A549 (cell line): ENCODE measurements around the gene GTF2B. TPM values are rescaled to one million over a fixed set of nuclear protein-coding genes. Genes with fewer than 3 reads are reported as not detected.

ENCODE experiments used
- ATAC-seq, 2 experiments: fragments of 200-7000 bp in 1 of 2; fragments of >200 bp in 1 of 2; cut with Nextera tagmentation in 1 of 2; cut with Tn5 transposase in 1 of 2; 3 replicates each; pipeline versions ENCODE4 v1.8.0 to v1.9.1; 2018 to 2020; ENCODE audit warnings: mild to moderate bottlenecking in 1 of 2, moderate library complexity in 1 of 2
- CTCF ChIA-PET: fragments of 300-600 bp; sonication (Branson Sonifier 250); formaldehyde crosslinking; extraction: SDS; loops from one replicate; lab custom pipeline; 2021; ENCODE audit warnings: antibody characterized with exemption, inconsistent platforms; lab: Yijun Ruan, JAX
- POLR2A ChIA-PET: fragments of 350-600 bp; formaldehyde crosslinking; extraction: SDS; loops from one replicate; lab custom pipeline; 2021; ENCODE audit warnings: antibody characterized with exemption, inconsistent platforms; lab: Yijun Ruan, JAX
- DNase-seq, 2 experiments: peaks; one replicate each; pipeline versions ENCODE4 v3.0.0 to v3.0.0-alpha.2; 2011 to 2016; ENCODE audit warnings: low read depth in 1 of 2, low spot score in 1 of 2
- FAIRE-seq: peaks from 2 replicates; lab custom pipeline; 2011; peaks lifted over from hg19 to GRCh38; lab: Jason Lieb, UNC
- H3K27ac ChIP-seq, 2 experiments: fragments of >200 bp; sonication (Bioruptor Twin); formaldehyde crosslinking; 3 replicates each; pipeline ENCODE4 v1.5.1; 2016 to 2017
- H3K4me1 ChIP-seq: fragments of >200 bp; sonication (Bioruptor Twin); formaldehyde crosslinking; 3 replicates; pipeline ENCODE4 v1.6.1; 2016
- H3K4me2 ChIP-seq: fragments of >200 bp; sonication (Bioruptor Twin); formaldehyde crosslinking; 3 replicates; pipeline ENCODE4 v1.6.1; 2016
- H3K4me3 ChIP-seq: fragments of >200 bp; sonication (Bioruptor Twin); formaldehyde crosslinking; 3 replicates; pipeline ENCODE4 v1.5.1; 2016
- H3K9me3 ChIP-seq: fragments of >200 bp; sonication (Bioruptor Twin); formaldehyde crosslinking; 3 replicates; pipeline ENCODE4 v1.6.1; 2016
- CBX8 ChIP-seq: fragments of 200-600 bp; sonication (generic); IDR thresholded peaks from 2 replicates; pipeline ENCODE4 v1.6.1; 2016
- CHD2 ChIP-seq: fragments of 150-350 bp; IDR thresholded peaks from 2 replicates; pipeline ENCODE4 v1.6.1; 2014; ENCODE audit warnings: low read length; ENCODE audit not compliant: partially characterized antibody
- CHD4 ChIP-seq: fragments of 200-600 bp; sonication (generic); IDR thresholded peaks from 2 replicates; pipeline ENCODE4 v1.6.1; 2016; ENCODE audit warnings: antibody characterized with exemption, mild to moderate bottlenecking, borderline replicate concordance
- EHMT2 ChIP-seq: fragments of 200-600 bp; sonication (generic); IDR thresholded peaks from 2 replicates; pipeline ENCODE4 v1.6.1; 2016; ENCODE audit warnings: antibody characterized with exemption, low read depth, mild to moderate bottlenecking, moderate library complexity
- HOXB5 ChIP-seq: fragments of 250-450 bp; sonication (Bioruptor Pico); IDR thresholded peaks from 2 replicates; pipeline ENCODE4 v1.5.0; 2020; ENCODE audit warnings: mild to moderate bottlenecking, moderate library complexity
- JUN ChIP-seq, 2 experiments: fragments of >200 bp; sonication (Bioruptor Twin); formaldehyde crosslinking; IDR thresholded peaks; 2 replicates in 1 of 2; 3 replicates in 1 of 2; pipeline ENCODE4 v1.6.1; 2016 to 2017
- JUNB ChIP-seq: fragments of >200 bp; sonication (Bioruptor Twin); formaldehyde crosslinking; IDR thresholded peaks from 2 replicates; pipeline ENCODE4 v1.6.1; 2016
- KDM1A ChIP-seq: fragments of 200-600 bp; sonication (generic); IDR thresholded peaks from 2 replicates; pipeline ENCODE4 v1.6.1; 2016; ENCODE audit warnings: low read depth, mild to moderate bottlenecking
- KDM5A ChIP-seq: fragments of 200-600 bp; sonication (generic); IDR thresholded peaks from 2 replicates; pipeline ENCODE4 v1.6.1; 2016; ENCODE audit warnings: antibody characterized with exemption, mild to moderate bottlenecking
- MAFK ChIP-seq: fragments of 450-650 bp; IDR thresholded peaks from 2 replicates; pipeline ENCODE4 v1.6.1; 2014; ENCODE audit not compliant: partially characterized antibody
- MAZ ChIP-seq: fragments of 150-350 bp; IDR thresholded peaks from 2 replicates; pipeline ENCODE4 v1.6.1; 2014; ENCODE audit warnings: antibody characterized with exemption, low read depth, low read length, borderline replicate concordance
- NR3C1 ChIP-seq: fragments of >200 bp; sonication (Bioruptor Twin); formaldehyde crosslinking; IDR thresholded peaks from 3 replicates; pipeline ENCODE4 v1.6.1; 2017
- PBX3 ChIP-seq: IDR thresholded peaks from 2 replicates; pipeline ENCODE4 v1.6.1; 2012
- PHF8 ChIP-seq: fragments of 200-600 bp; sonication (generic); IDR thresholded peaks from 2 replicates; pipeline ENCODE4 v1.6.1; 2016; ENCODE audit warnings: low read depth, mild to moderate bottlenecking, antibody characterized with exemption, moderate library complexity, borderline replicate concordance
- POLR2AphosphoS2 ChIP-seq: conservative IDR thresholded peaks from 2 replicates; pipeline ENCODE4 v1.6.1; 2012; ENCODE audit warnings: low read length, improper control_type of control experiment, inconsistent platforms
- RAD21 ChIP-seq, 2 experiments: fragments of >200 bp in 1 of 2; sonication (Bioruptor Twin) in 1 of 2; formaldehyde crosslinking in 1 of 2; IDR thresholded peaks in 1 of 2; conservative IDR thresholded peaks in 1 of 2; 2 replicates in 1 of 2; 3 replicates in 1 of 2; pipeline ENCODE4 v1.6.1; 2012 to 2018; ENCODE audit warnings: inconsistent platforms in 1 of 2
- RARB ChIP-seq: fragments of 250-450 bp; sonication (Bioruptor Pico); IDR thresholded peaks from 2 replicates; pipeline ENCODE4 v1.8.0; 2021; ENCODE audit warnings: mild to moderate bottlenecking, moderate library complexity
- RCOR1 ChIP-seq: fragments of 150-350 bp; IDR thresholded peaks from 2 replicates; pipeline ENCODE4 v1.6.1; 2014; ENCODE audit warnings: antibody characterized with exemption, low read length, low read depth
- RNF2 ChIP-seq: fragments of 200-600 bp; sonication (generic); IDR thresholded peaks from 2 replicates; pipeline ENCODE4 v1.6.1; 2016; ENCODE audit warnings: low read depth, mild to moderate bottlenecking, antibody characterized with exemption, moderate library complexity, borderline replicate concordance
- WGBS: methylation state at CpG from one replicate; pipeline ENCODE4 v1.1.6; 2017; ENCODE audit errors: missing lambda C conversion rate; 5-methylcytosine and 5-hydroxymethylcytosine counted together
- polyA plus RNA-seq, 4 experiments: library from polyadenylated mRNA; depleted of rRNA in 3 of 4; stranded (reverse); fragments of >200 nt; fragmentation: RNase III in 1 of 4; extraction: RNeasy Plus Mini Kit Qiagen cat#74134 plus additional on column Dnase treatment in 1 of 4; gene quantifications; 2 replicates in 3 of 4; 3 replicates in 1 of 4; pipeline ENCODE4 v1.2.3, GENCODE V29; 2011 to 2017
- TF ChIP-seq, protein P1 (sequence below): fragments of 200-600 bp; sonication (generic); IDR thresholded peaks from 2 replicates; pipeline ENCODE4 v1.6.1; 2016; ENCODE audit warnings: antibody characterized with exemption, mild to moderate bottlenecking, moderate library complexity

Gene GTF2B
- polyA plus RNA-seq, 2 of the 4 experiments (the other 2 are of a cell fraction), result 22.4 to 34.1 TPM

DNA sequence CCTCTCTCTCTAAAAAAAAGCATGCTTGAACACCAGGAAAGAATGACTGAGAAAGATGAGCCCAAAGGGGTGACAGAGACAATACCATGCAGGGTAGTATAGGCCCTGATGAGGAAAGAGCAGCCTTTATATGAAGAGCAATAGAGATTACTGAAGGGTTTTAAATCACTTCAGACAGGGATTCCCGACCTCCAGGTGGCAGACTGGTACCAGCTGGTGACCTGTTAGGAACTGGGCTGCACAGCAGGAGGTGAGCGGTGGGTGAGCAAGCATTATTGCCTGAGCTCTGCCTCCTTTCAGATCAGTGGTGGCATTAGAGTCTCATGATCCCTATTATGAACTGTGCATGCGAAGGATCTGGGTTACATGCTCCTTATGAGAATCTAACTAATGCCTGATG lies 30.8 kb upstream of the GTF2B start:
- TF ChIP-seq RCOR1 (no peak), KDM1A (no peak), CHD4 (no peak), MAZ (no peak), RNF2 (no peak), JUNB (no peak), KDM5A (no peak), JUN (IDR thresholded peaks at IDR 0.05) (no peak), RAD21 (conservative IDR thresholded peaks at IDR 0.05 in 1 of 2, IDR thresholded peaks at IDR 0.05 in 1 of 2) (no peak), EHMT2 (no peak)
- ATAC-seq, result no peak
- CTCF ChIA-PET, result no interaction called here

DNA sequence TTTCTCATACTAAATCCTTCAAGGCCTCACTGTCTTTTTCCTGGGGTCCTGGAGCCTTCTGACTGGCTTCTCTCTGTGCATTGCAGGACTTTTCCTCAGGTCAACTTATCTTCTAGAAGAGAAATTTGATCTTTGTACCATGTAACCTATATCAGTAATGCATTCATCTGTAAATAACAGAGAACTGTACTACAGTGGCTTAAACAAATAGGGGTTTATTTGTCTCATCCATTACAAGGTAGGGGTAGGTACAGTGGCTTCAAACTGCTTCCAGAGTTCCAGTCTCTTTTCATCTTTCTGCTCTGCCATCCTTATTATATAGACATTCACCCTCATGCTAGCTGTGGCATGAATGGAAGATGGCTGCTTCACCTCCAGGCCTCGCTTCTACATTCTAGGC lies 29.5 kb upstream of the GTF2B start:
- H3K4me3 ChIP-seq, result no peak overlapping the region
- H3K9me3 ChIP-seq, result peaks cover 19% of the 10 kb centered on the region
- ATAC-seq (no peak), FAIRE-seq (no peak)
- CTCF ChIA-PET, result no interaction called here
- no peaks in the 10 kb centered on the region for H3K4me1 ChIP-seq
- TF ChIP-seq PBX3 (no peak), CBX8 (no peak), MAFK (no peak), NR3C1 (no peak), JUNB (no peak), RARB (CRISPR knock-in tag) (no peak), POLR2AphosphoS2 (no peak), CHD2 (no peak), HOXB5 (CRISPR knock-in tag) (no peak)
- TF ChIP-seq, all 56 proteins: peak for 0
- POLR2A ChIA-PET, result no interaction called here
- WGBS, result 93% methylated on average over 1 of the region's 1 CpG
- Histone ChIP-seq H3K27ac (no peak overlapping the region), H3K4me2 (no peak overlapping the region)
- no peak for DNase-seq

More for the DNA sequence above, 30.8 kb upstream of the GTF2B start:
- DNase-seq (no peak), FAIRE-seq (no peak)
- H3K4me2 ChIP-seq, result no peak overlapping the region
- POLR2A ChIA-PET, result no interaction called here
- no peaks in the 10 kb centered on the region for H3K4me1 ChIP-seq
- 64% methylated on average over 3 of the region's 3 CpGs for WGBS
- H3K4me3 ChIP-seq, result no peak overlapping the region
- H3K27ac ChIP-seq, result no peak overlapping the region
- H3K9me3 ChIP-seq, result peaks cover 12% of the 10 kb centered on the region

- Histone ChIP-seq H3K4me1 (no peaks in the 10 kb centered on the region), H3K4me2 (no peak overlapping the region), H3K4me3 (no peak overlapping the region), H3K9me3 (peaks cover 25% of the 10 kb centered on the region), H3K27ac (no peak overlapping the region)
- DNase-seq, result no peak
- no peak for FAIRE-seq
- WGBS, result 55% methylated on average over 3 of the region's 3 CpGs
- no peak for TF ChIP-seq PHF8
- TF ChIP-seq, protein P1, sequence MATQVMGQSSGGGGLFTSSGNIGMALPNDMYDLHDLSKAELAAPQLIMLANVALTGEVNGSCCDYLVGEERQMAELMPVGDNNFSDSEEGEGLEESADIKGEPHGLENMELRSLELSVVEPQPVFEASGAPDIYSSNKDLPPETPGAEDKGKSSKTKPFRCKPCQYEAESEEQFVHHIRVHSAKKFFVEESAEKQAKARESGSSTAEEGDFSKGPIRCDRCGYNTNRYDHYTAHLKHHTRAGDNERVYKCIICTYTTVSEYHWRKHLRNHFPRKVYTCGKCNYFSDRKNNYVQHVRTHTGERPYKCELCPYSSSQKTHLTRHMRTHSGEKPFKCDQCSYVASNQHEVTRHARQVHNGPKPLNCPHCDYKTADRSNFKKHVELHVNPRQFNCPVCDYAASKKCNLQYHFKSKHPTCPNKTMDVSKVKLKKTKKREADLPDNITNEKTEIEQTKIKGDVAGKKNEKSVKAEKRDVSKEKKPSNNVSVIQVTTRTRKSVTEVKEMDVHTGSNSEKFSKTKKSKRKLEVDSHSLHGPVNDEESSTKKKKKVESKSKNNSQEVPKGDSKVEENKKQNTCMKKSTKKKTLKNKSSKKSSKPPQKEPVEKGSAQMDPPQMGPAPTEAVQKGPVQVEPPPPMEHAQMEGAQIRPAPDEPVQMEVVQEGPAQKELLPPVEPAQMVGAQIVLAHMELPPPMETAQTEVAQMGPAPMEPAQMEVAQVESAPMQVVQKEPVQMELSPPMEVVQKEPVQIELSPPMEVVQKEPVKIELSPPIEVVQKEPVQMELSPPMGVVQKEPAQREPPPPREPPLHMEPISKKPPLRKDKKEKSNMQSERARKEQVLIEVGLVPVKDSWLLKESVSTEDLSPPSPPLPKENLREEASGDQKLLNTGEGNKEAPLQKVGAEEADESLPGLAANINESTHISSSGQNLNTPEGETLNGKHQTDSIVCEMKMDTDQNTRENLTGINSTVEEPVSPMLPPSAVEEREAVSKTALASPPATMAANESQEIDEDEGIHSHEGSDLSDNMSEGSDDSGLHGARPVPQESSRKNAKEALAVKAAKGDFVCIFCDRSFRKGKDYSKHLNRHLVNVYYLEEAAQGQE, result no peak
- CTCF ChIA-PET, result no interaction called here
- no peak for ATAC-seq
- POLR2A ChIA-PET, result no interaction called here
Observed at GRCh38 chr1:88917321-88918025, 26.1 kb upstream of the GTF2B start.
